GM18505 (cell line): ENCODE data around the gene CYRIA.

Experiments
- ATAC-seq: cut with Tn5 transposase; IDR thresholded peaks from one replicate; pipeline ENCODE4 v1.9.1; 2021; ENCODE audit not compliant: unreplicated experiment
- POLR2A ChIP-seq: IDR thresholded peaks from 4 replicates; pipeline ENCODE4 v1.6.1; 2011; ENCODE audit warnings: borderline replicate concordance; ENCODE audit not compliant: insufficient read depth, insufficient read length; ENCODE audit errors: extremely low read depth

The CYRIA gene

GRCh38 chr2:16661936-16662839 lies 3.4 kb downstream of the CYRIA start:
- no peak for ATAC-seq
- no peak for TF ChIP-seq POLR2A

DNA sequence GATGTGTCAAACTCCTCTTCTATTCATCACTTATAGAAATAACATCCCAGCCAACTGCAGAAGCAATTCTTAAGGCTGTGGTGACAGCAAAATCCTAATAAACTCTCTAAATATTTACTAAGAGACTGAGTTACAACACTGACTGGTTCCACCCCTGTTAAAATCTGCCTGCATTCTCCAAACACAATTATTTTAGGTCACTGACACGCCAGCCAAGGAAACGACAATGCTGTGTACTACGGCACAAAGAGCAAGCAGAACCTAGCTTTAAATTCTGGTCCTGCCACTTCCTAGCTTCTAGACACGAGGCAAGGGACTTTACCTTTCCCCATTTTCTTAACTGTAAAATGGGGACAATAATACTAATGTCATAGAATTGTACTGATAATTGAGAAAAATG lies 4.1 kb downstream of the CYRIA start:
- no peak for TF ChIP-seq POLR2A
- ATAC-seq, result no peak

DNA sequence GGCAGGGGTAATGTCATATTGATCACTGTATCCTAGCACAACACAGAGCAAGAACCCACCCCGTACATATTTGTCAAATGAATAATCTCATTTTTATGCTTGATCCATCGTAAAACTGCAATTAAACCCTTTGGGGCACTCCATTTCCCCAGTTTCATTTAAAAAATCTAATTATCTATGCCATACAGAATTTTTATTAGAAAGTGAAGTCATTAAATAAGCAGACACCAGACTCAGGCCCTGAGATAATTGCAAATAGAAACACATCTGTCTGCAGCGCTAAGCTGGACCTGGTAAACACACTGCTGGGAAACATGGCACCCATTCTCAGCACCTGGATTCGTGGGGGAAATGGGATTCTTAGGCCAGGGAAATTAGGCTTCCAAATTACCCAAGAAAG lies 5.1 kb downstream of the CYRIA start:
- TF ChIP-seq POLR2A, result no peak
- ATAC-seq, result no peak

DNA sequence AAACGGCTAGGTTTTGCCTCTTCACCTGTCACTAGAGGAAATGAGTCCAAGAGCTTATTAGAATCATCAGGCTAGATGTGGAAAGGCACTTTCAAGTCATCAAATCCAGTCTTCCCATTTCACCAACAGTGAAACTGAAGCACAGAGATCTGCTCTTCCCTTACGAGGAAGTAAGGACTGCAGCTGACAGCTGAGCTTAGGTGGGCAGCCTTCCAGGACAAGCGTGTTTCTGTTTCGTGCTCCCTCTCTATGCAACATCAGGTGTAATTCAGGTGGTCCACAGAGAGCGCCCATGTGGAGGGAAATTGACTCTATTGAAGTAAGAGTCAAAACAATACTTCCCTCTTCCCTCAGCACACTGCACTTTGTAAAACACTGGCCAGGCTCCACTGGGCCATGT lies 5.5 kb downstream of the CYRIA start:
- no peak for ATAC-seq
- TF ChIP-seq POLR2A, result no peak

DNA sequence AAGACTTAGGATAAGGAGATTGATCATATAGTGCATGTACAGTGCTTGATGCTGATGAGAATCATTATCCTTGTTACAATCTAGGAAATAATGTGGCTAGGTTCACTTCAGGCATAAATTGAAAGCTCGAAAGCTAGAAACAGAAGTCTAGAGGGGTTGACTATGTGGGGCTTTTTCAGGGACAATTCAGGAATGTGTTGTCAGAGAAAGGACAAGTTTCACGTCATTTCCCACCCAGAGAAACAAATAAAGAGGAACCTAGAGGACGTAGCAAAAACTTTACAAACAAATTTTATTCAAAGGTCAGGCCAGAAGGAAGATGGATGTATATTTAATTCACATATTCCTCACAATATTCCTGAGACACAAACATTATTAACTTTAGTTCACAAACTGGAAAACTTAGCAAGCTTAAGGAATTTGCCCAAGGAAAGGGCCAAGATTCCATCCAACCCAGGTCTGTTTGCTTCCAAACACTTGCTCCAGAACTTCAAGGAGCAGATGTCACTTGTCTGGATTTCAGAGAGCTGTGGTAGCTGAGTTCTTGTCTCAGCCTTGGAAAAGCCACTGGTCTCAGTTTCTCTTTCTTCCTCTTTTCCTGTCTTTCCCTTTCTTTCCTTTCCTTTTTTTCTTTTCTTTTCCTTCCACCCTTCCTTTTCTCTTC lies 7.4 kb downstream of the CYRIA start:
- ATAC-seq, result no peak
- TF ChIP-seq POLR2A, result no peak

DNA sequence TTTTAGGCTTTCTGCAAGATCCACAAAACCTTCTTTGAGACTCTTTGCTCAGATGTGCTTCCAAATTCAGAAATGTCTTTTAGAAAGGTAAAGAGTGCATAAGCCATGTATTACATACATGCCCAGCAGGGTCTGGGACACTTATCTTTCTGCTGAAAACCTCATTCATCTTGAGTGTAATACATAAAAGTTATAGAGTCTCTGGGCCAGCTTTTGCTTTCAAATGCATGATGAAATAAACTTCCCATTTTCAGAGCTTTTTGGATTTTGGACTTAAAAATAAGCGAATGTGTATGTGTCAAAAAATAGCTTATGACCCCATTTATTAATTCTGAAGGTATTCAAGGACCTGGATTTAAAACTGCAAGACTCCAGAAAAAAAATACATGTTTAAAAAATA lies 8.0 kb downstream of the CYRIA start:
- no peak for ATAC-seq
- no peak for TF ChIP-seq POLR2A

- no peak for TF ChIP-seq POLR2A
- peak; percentile 89 for ATAC-seq
Observed at GRCh38 chr2:16656784-16657391, 8.7 kb downstream of the CYRIA start.

DNA sequence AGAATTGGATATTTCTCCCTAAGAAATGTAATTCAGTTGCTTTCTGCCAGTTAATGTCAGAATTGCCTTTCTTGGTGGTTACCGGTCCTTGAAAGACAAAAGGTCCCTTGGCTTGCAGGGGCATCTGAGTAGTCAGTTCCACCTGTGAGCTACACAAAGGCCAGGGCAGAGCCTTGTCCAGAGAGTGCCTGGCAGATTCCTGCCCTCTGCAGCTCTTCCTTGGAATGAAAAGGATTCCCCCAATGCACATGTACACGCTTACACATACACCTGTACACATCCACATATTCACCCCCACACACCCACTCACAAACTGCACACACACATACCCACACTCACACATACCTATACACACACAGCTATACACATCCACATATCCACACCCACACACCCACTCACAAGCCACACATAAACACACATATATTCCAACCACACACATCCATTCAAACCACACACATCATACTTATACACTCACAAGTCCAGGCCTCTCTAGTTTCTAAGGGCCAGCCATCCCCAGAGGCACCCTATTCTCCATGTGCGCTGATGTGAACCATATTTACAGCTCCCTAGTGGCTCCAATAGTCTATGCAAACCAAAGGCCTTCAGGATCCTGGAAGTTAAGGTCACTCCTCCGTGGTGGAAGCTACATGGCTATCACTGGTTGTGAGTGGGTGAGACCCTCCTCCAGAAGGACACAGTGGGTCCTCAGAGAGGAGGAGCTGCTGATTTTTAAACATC lies 9.6 kb downstream of the CYRIA start:
- no peak for TF ChIP-seq POLR2A
- no peak for ATAC-seq

- no peak for ATAC-seq
- TF ChIP-seq POLR2A, result no peak
Observed at GRCh38 chr2:16655445-16655837, 10.2 kb downstream of the CYRIA start.

DNA sequence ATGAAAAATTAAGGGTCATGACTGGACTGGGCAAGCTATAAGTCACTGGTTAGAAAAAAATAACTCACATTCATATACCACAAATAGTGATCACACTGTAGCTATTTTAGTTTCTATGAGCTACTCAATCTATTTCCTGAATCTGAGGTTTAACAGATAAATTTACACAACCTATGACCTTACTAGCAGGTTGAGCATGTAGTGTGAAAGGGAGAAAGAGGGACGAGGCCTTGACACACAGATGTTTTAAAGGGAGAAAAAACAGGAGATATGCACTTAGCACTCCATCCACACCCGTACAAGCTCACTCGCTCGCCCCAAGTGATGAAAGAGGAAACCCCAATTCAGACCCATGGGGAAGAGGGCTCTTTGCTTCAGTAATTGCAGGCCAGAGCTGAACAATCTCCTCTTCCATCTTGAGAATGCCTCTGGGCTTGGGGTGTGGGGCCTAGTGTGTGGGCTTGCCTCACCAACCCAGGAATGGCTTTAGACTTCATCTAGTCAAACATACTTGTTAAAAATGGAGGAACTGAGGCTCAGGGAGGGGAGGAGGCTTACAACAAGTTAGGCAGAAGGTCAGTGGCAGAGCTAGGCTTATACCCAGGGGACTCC lies 10.7 kb downstream of the CYRIA start:
- no peak for TF ChIP-seq POLR2A
- no peak for ATAC-seq

- no peak for TF ChIP-seq POLR2A
- ATAC-seq, result peak; percentile 42
Observed at GRCh38 chr2:16653799-16654198, 11.8 kb downstream of the CYRIA start.

- TF ChIP-seq POLR2A, result no peak
- no peak for ATAC-seq
Observed at GRCh38 chr2:16653083-16653375, 12.6 kb downstream of the CYRIA start.
